ENCODE results near the gene C6orf89.

- no peak for TF ChIP-seq CTCF (IDR thresholded peaks at IDR 0.05 in 8 of 11, conservative IDR thresholded peaks at IDR 0.05 in 3 of 11)
- no peak for TF ChIP-seq POLR2AphosphoS5 (IDR thresholded peaks at IDR 0.05)
- TF ChIP-seq POLR2A (IDR thresholded peaks at IDR 0.05), result no peak
Observed at GRCh38 chr6:36855750-36856149, 30.0 kb upstream of the C6orf89 start.
